ENCODE measurements around the gene CHIC2.

GRCh38 chr4:54050214-54050904, 14.0 kb downstream of the CHIC2 start:
- TF ChIP-seq CTCF (IDR thresholded peaks at IDR 0.05) = no peak
- TF ChIP-seq POLR2A (IDR thresholded peaks at IDR 0.05) = no peak

Data from body of pancreas (tissue), 4 donors.